Left renal cortex interstitium (tissue), 4 donors: Measurements from ENCODE around the gene ITIH4. TPM values are rescaled to one million over a fixed set of nuclear protein-coding genes. Genes with fewer than 3 reads are reported as not detected.

Source experiments
- DNase-seq, 4 donors: peaks; one replicate each; pipeline ENCODE4 v3.0.0-alpha.2; 2013; ENCODE audit warnings: low read depth in 4 of 4, low spot score in 2 of 4, missing footprints in 1 of 4
- polyA plus RNA-seq, 4 donors: library from polyadenylated mRNA; unstranded; fragments of 120-200 nt; gene quantifications; one replicate each; pipeline ENCODE4 v1.2.1, GENCODE V29; 2013; ENCODE audit not compliant: insufficient read length in 4 of 4

ITIH4 gene
- polyA plus RNA-seq = 10 to 100 TPM in 2 of 4 donors, 1 to 10 TPM in 2; 5.4 to 11.0 (median 8.6) TPM

DNA sequence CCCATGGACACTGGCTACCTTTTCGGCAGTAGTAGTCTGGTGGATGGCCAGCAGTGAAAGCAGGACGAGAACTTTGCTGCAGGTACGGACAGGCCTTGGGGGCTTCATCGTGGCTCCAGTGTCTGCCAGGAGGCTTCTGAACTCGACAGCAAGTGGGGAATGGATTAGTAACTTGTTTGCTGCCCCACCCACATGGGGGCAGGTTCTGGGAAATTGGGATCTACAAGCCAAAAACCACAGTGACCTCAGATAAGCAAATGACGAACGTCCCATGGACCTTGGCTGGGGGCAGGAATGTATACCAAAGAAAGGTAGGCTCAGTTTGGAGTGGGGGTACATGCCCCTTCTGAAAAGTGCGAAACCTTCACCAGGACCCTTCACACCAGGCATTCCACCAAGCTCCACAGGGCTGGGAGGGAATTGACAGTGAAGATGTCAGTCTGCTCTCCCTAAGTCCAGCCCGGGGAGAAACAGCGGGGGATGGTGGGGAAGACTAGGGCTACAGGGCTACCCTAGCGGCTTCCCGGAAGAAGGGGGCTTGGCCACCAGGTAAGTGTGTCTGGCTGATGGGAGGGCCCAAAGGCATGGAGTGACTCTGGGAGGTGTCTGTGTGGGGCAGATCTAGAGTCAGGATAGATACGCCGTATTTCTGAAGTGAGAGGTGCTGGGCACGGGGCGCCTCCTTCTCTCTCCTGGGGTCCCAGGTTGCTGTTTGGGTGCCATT, at the start of gene ITIH4:
ITIH4 (minus strand) TSS at position 138 of the 724 bp plus-strand sequence; CDS start at position 108, 30 bp downstream.
- DNase-seq = no peak

- no peak for DNase-seq
These were observed 49.6 kb upstream of the ITIH4 start for GRCh38 chr3:52880047-52880446.

DNA sequence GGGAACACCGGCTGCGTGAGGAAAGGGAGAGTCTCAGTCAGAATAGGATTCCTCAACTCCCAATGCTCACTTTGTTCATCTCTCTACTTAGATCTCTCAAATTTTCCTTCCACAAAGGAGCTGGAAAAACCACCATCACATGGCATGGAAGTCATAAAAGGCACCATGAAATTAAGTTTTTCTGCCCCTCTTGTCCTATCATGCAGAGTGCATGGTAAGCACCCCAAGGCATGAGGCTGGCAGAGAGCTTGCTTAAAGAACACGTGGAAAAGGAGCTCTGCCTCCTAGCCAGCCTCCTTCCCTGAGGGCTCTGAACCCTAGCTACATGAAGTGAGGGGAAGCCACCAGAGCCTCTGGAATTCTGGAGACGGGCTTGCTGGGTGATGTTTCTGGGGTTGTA, 49.1 kb upstream of the ITIH4 start:
- DNase-seq = no peak

DNA sequence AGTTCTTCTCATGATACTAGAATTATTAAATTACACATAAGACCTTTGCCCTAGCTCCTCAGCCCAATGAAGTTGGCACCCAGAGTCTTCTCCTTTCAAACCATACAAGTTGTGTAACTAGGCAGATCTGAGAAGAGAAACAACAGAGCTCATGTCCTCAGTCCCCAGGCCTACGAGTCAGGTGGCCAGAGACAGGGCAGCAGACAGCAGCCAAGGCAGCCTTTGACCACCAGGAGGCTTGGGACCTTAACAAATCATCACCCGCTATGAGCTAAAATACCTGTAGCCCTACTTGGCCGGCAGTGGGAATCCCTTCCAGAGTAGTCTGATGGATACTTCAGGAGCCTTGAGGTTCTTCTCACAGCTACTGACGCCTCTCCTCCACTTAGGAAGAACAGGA, 48.6 kb upstream of the ITIH4 start:
- DNase-seq = no peak

DNA sequence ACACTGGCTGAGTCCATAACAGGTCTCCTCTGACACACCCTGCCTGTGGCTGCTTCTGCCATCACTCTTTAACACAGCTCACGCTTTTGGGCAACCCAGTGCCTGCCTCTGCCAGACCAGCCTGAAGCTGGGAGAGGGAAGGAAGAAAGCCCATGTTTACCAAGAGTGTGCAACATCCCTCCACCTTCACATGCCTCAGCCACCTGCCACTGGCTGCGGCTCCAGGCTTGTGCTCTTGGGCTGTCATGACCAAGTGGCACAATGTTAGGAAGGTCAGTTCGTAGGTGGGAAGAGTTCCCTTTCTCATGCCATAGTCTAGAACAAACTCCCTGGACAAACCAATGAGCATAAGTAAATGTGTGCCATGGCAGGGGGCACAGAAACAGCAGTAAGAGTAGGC, 46.6 kb upstream of the ITIH4 start:
- DNase-seq = no peak

DNA sequence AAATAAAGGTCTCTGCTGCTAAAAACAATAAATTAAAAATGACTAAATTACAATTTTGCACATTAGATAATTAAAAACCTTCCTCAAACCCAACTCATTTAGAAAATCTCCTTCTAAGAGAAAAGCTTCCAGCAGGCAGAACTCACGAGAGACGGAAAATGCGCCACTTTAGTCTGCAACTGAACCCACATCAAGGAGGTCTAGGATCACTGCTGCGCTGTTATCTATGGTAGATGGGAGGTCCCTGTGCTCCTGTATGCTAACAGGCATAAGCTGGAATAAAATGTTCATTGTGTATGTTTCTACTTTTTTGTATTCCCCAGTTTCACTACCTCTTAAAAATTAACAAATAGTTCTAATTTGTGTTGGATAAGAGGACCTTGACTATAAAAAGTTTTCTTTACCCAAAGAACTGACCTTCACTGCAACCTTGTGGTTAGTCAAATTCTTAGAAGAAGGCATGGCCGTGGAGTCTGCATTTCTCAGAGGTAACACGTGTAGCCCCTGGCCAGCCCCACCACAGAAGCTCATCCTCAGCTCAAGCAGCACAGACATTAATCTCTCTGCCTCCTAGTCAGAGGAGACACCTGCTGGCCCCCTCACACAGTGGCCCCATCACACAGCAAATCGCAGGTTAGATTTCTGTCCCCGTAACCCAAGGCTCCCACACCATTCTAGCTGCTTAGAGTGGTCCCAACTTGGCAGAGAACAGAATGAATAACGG, 44.6 kb upstream of the ITIH4 start:
- DNase-seq = no peak

- DNase-seq = no peak
These were observed 43.8 kb upstream of the ITIH4 start for GRCh38 chr3:52874160-52874701.

DNA sequence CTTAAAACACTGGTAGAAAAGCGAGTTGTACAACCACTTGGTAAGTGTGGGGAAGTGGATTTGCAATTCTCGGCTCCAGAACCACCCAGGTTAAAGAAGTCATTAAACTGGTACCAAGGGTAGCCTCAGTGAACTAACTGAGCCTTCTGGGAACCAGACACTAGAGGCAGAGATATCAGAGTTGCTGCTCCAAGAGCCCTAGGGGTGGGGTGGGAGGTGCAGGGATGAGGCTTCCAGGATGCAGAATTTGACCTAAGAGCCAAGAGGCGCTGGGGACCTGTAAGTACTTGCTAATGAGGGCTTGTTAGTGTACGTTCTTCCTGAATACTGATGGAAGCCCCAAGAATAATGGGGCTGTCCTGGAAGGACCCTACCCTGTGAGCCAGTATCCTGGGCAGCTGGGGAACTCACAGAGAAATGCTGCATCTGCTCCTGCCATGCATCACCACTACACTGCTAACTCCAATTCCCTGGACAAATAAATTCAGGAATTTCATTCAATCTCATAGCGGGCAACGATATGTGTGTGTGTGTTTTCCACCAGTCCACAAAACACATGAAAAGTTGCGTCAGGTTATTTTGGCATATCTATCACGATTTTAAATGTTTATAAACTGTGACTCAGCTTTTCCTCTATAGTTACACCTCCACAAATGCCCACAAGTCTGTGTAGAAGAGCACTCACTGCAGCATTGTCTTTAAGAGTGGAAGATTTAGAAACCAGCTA, 43.1 kb upstream of the ITIH4 start:
- no peak for DNase-seq

GRCh38 chr3:52872245-52872644, 41.8 kb upstream of the ITIH4 start:
- no peak for DNase-seq

- no peak for DNase-seq
These were observed 41.3 kb upstream of the ITIH4 start for GRCh38 chr3:52871761-52872160.

DNA sequence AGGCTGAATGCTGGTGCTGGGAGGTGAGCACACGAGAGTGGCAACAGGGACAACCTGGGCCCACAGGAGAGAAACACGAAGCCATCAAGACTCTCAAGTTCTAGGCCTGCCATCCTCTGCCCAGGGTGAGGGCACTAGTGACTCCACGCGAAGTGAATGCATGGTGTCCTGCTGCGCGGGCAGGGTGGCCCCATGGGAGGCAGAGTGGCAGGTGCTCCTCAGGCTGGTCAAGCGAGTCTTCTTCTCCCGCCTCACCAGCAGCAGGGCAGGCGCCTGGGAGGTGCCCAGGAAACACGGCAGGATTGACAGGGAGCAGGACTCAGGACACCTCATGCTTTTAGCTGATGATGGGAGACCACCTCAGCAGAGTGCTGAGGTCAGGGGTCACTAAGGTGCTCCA, 40.0 kb upstream of the ITIH4 start:
- no peak for DNase-seq

GRCh38 chr3:52866427-52866826, 36.0 kb upstream of the ITIH4 start:
- DNase-seq = no peak

GRCh38 chr3:52865994-52866393, 35.5 kb upstream of the ITIH4 start:
- no peak for DNase-seq

DNA sequence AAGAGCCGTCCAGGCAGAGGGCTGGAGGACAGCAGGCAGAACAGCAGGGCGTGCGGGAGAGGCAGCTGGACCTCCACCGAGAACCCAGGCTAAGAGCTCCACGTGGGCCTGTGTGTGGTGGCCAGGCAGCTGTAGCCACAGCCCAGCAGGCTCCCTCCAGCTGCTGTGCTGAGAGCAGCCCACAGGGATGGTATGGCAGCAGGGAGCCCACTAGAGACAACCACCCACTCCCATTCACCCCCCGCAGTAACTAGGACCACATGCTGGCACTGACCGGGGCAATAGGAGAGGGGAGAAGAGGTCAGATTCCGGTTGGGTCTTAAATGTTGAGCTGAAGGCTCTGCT, 29.9 kb upstream of the ITIH4 start:
- no peak for DNase-seq

- DNase-seq = no peak
These were observed 29.4 kb upstream of the ITIH4 start for GRCh38 chr3:52859686-52860423.

- no peak for DNase-seq
These were observed 27.4 kb upstream of the ITIH4 start for GRCh38 chr3:52857864-52858263.

DNA sequence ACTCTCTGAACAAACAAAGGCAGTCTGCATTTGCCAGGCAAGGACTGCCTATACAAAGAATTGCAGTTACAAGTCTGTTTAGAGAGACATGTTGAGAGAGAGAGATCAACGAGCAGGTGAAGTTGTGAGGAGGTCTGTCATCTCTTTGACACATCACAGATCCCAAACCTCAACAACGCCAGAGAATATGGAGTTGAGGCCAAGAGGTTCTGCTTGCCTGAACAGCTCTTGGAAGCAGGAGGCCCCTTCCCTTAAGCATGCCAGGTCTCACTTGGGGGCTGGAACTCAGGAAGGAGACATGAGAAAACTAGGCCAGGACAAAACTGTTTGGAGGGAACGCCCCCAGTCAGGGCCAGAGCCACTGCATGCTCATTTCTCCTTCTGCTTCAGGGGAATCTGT, 26.7 kb upstream of the ITIH4 start:
- DNase-seq = no peak

DNA sequence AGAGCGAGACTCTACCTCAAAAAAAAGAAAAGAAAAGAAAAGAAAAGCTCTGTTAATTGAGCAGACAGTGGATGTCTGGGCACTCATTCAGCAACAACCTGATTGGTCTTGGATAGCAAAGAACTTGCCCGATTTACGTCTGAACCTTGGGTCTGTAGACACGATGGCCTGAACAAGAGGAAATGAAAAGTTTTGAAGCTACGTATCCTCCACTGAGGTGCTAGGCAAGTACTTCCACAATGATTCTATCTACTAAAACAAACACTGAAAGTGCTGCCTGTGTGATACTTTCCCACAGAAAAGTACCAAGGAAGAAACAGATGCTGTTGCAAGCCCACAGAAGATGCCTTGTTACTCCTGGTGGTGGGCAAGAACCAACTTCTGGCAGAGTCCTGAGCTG, 26.2 kb upstream of the ITIH4 start:
- DNase-seq = no peak

GRCh38 chr3:52854013-52854412, 23.5 kb upstream of the ITIH4 start:
- DNase-seq = no peak

- no peak for DNase-seq
These were observed 21.9 kb upstream of the ITIH4 start for GRCh38 chr3:52852419-52852818.

- no peak for DNase-seq
These were observed 20.9 kb upstream of the ITIH4 start for GRCh38 chr3:52851348-52851747.
